NCI-H748 (cell line): ENCODE measurements around the gene FXYD1.

Experiments
- DNase-seq: peaks from one replicate; lab custom pipeline; 2025; ENCODE audit not compliant: unreplicated experiment; lab: John Stamatoyannopoulos, UW

The FXYD1 gene

GRCh38 chr19:35184267-35184666, 45.6 kb downstream of the FXYD1 start:
- no peak for DNase-seq

- DNase-seq = no peak
Observed at GRCh38 chr19:35184884-35185283, 46.3 kb downstream of the FXYD1 start.
